Stimulated activated naive CD8-positive, alpha-beta T cell treated with anti-CD3 and anti-CD28 coated beads, Interleukin-15, amount 100 ng/mL, for 72 hours (primary cell): ENCODE data around the gene ATP8B3.

Experiments used
- ATAC-seq: fragments of 150-1000 bp; cut with Tn5 transposase; 2 replicates; pipeline ENCODE4 v1.10.0; 2021; ENCODE audit warnings: mild to moderate bottlenecking, moderate library complexity
- DNase-seq, 2 donors: peaks; one replicate each; pipeline ENCODE4 v3.0.0; 2021 to 2022
- H3K27ac Mint-ChIP-seq, 2 donors: one replicate each; pipeline ENCODE4 v1.8.0; 2022; ENCODE audit warnings: mild to moderate bottlenecking in 2 of 2, mixed read lengths in 2 of 2, moderate library complexity in 2 of 2
- H3K27me3 Mint-ChIP-seq: one replicate; pipeline ENCODE4 v1.8.0; 2022; ENCODE audit warnings: mixed read lengths
- H3K4me1 Mint-ChIP-seq: one replicate; pipeline ENCODE4 v1.8.0; 2022; ENCODE audit warnings: mild to moderate bottlenecking, mixed read lengths
- H3K4me3 Mint-ChIP-seq, 2 donors: one replicate each; pipeline ENCODE4 v1.8.0; 2022; ENCODE audit warnings: mild to moderate bottlenecking in 2 of 2, mixed read lengths in 2 of 2, moderate library complexity in 1 of 2
- H3K9me3 Mint-ChIP-seq, 2 donors: one replicate each; pipeline ENCODE4 v1.8.0; 2022; ENCODE audit warnings: mixed read lengths in 2 of 2

ATP8B3 gene

GRCh38 chr19:1756705-1757465 is 55.2 kb downstream of the ATP8B3 start:
- Mint-ChIP-seq H3K27ac (no peak overlapping the region), H3K9me3 (no peaks in the 10 kb centered on the region), H3K4me3 (peak overlapping the region in 1 of 2 donors; percentile 39), H3K4me1 (peaks cover 23% of the 10 kb centered on the region), H3K27me3 (peaks cover 89% of the 10 kb centered on the region)
- DNase-seq (no peak), ATAC-seq (no peak)

- no peak overlapping the region for H3K4me3 Mint-ChIP-seq
- no peak for ATAC-seq
- peaks cover 26% of the 10 kb centered on the region for H3K4me1 Mint-ChIP-seq
- DNase-seq: no peak
- H3K27ac Mint-ChIP-seq: no peak overlapping the region
- no peaks in the 10 kb centered on the region for H3K9me3 Mint-ChIP-seq
- peaks cover 89% of the 10 kb centered on the region for H3K27me3 Mint-ChIP-seq
These were observed 55.8 kb downstream of the ATP8B3 start for GRCh38 chr19:1756264-1756663.

- peaks cover 89% of the 10 kb centered on the region for H3K27me3 Mint-ChIP-seq
- peak overlapping the region in 1 of 2 donors; percentile 3 for H3K4me3 Mint-ChIP-seq
These were observed 56.5 kb downstream of the ATP8B3 start for GRCh38 chr19:1755467-1756171.

GRCh38 chr19:1754636-1755466 is 57.2 kb downstream of the ATP8B3 start:
- Mint-ChIP-seq H3K27me3 (peaks cover 89% of the 10 kb centered on the region), H3K4me1 (peaks cover 40% of the 10 kb centered on the region), H3K27ac (no peak overlapping the region), H3K4me3 (no peak overlapping the region), H3K9me3 (no peaks in the 10 kb centered on the region)
- ATAC-seq (no peak), DNase-seq (peak in 1 of 2 donors; percentile 27)

More at GRCh38 chr19:1755467-1756171, 56.5 kb downstream of the ATP8B3 start:
- no peak for ATAC-seq
- Mint-ChIP-seq H3K9me3 (no peaks in the 10 kb centered on the region), H3K27ac (no peak overlapping the region), H3K4me1 (peaks cover 33% of the 10 kb centered on the region)
- no peak for DNase-seq

GRCh38 chr19:1754018-1754635 is 57.9 kb downstream of the ATP8B3 start:
- H3K4me3 Mint-ChIP-seq: no peak overlapping the region

GRCh38 chr19:1752757-1753728 is 59.0 kb downstream of the ATP8B3 start, which contains the start of gene ONECUT3:
TSS of gene ONECUT3 (plus strand) at chr19:1753506. CDS start at chr19:1753663, 157 bp downstream.
- no peak for DNase-seq
- Mint-ChIP-seq H3K4me1 (peaks cover 47% of the 10 kb centered on the region), H3K27me3 (peaks cover 83% of the 10 kb centered on the region), H3K9me3 (no peaks in the 10 kb centered on the region), H3K4me3 (peak within 1 kb of the TSS in 1 of 2 donors; percentile 13), H3K27ac (no peak within 1 kb of the TSS)
- ATAC-seq: no peak

More at GRCh38 chr19:1754018-1754635, 57.9 kb downstream of the ATP8B3 start:
- ATAC-seq (no peak), DNase-seq (no peak)
- H3K27ac Mint-ChIP-seq: no peak overlapping the region
- peaks cover 84% of the 10 kb centered on the region for H3K27me3 Mint-ChIP-seq
- no peaks in the 10 kb centered on the region for H3K9me3 Mint-ChIP-seq
- H3K4me1 Mint-ChIP-seq: peaks cover 42% of the 10 kb centered on the region

- peaks cover 53% of the 10 kb centered on the region for H3K4me1 Mint-ChIP-seq
- H3K27ac Mint-ChIP-seq: no peak overlapping the region
- H3K27me3 Mint-ChIP-seq: peaks cover 83% of the 10 kb centered on the region
- DNase-seq (no peak), ATAC-seq (no peak)
- no peaks in the 10 kb centered on the region for H3K9me3 Mint-ChIP-seq
- no peak overlapping the region for H3K4me3 Mint-ChIP-seq
These were observed 59.9 kb downstream of the ATP8B3 start for GRCh38 chr19:1752009-1752756.

GRCh38 chr19:1751367-1752008 is 60.6 kb downstream of the ATP8B3 start:
- no peak for DNase-seq
- H3K4me1 Mint-ChIP-seq: peaks cover 53% of the 10 kb centered on the region
- no peak overlapping the region for H3K4me3 Mint-ChIP-seq
- no peaks in the 10 kb centered on the region for H3K9me3 Mint-ChIP-seq
- ATAC-seq: no peak
- no peak overlapping the region for H3K27ac Mint-ChIP-seq
- H3K27me3 Mint-ChIP-seq: peaks cover 83% of the 10 kb centered on the region

- peaks cover 83% of the 10 kb centered on the region for H3K27me3 Mint-ChIP-seq
- no peak overlapping the region for H3K4me3 Mint-ChIP-seq
- no peaks in the 10 kb centered on the region for H3K9me3 Mint-ChIP-seq
- H3K27ac Mint-ChIP-seq: no peak overlapping the region
- ATAC-seq: no peak
- DNase-seq: no peak
- H3K4me1 Mint-ChIP-seq: peaks cover 54% of the 10 kb centered on the region
These were observed 61.6 kb downstream of the ATP8B3 start for GRCh38 chr19:1750343-1751021.

- no peaks in the 10 kb centered on the region for H3K9me3 Mint-ChIP-seq
- H3K4me1 Mint-ChIP-seq: peaks cover 53% of the 10 kb centered on the region
- no peak for ATAC-seq
- peak overlapping the region in 1 of 2 donors; percentile 5 for H3K4me3 Mint-ChIP-seq
- peaks cover 83% of the 10 kb centered on the region for H3K27me3 Mint-ChIP-seq
- DNase-seq: no peak
- no peak overlapping the region for H3K27ac Mint-ChIP-seq
These were observed 62.4 kb downstream of the ATP8B3 start for GRCh38 chr19:1749373-1750342.

GRCh38 chr19:1748873-1749341 is 63.2 kb downstream of the ATP8B3 start:
- peaks cover 53% of the 10 kb centered on the region for H3K4me1 Mint-ChIP-seq
- peak overlapping the region in 1 of 2 donors; percentile 5 for H3K4me3 Mint-ChIP-seq
- peaks cover 85% of the 10 kb centered on the region for H3K27me3 Mint-ChIP-seq
- DNase-seq (no peak), ATAC-seq (no peak)
- H3K9me3 Mint-ChIP-seq: no peaks in the 10 kb centered on the region
- no peak overlapping the region for H3K27ac Mint-ChIP-seq
